Ovary (tissue), 9 donors: ENCODE measurements around the gene PER3. TPM values are rescaled to one million over a fixed set of nuclear protein-coding genes. Genes with fewer than 3 reads are reported as not detected.

Source experiments
- DNase-seq, 5 donors: peaks; one replicate each; pipeline ENCODE4 v3.0.0-alpha.2; 2019 to 2020
- H3K27ac ChIP-seq, 2 donors: fragments of 200-600 bp; one replicate each; pipeline versions ENCODE4 v1.5.1 to v1.8.0; 2019 to 2022
- H3K27me3 ChIP-seq: fragments of 200-600 bp; one replicate; pipeline ENCODE4 v1.8.0; 2022
- H3K36me3 ChIP-seq: fragments of 200-600 bp; sonication (generic); one replicate; pipeline ENCODE4 v1.5.1; 2019
- H3K4me1 ChIP-seq: one replicate; pipeline ENCODE4 v1.8.1; 2013; ENCODE audit warnings: mild to moderate bottlenecking, moderate library complexity; ENCODE audit not compliant: insufficient read depth
- H3K4me3 ChIP-seq: fragments of 200-600 bp; sonication (generic); one replicate; pipeline ENCODE4 v1.5.1; 2017
- H3K9me3 ChIP-seq, 2 donors: fragments of 200-600 bp in 1 of 2; sonication (generic) in 1 of 2; one replicate each; pipeline versions ENCODE4 v1.5.1 to v1.8.1; 2013 to 2019; ENCODE audit warnings: mild to moderate bottlenecking in 1 of 2, moderate library complexity in 1 of 2
- EP300 ChIP-seq: sonication (generic); formaldehyde crosslinking; IDR thresholded peaks from one replicate; pipeline ENCODE4 v1.6.1; 2017; ENCODE audit warnings: antibody characterized with exemption
- POLR2A ChIP-seq: fragments of 450-650 bp; IDR thresholded peaks from one replicate; pipeline ENCODE4 v1.6.1; 2017; ENCODE audit warnings: antibody characterized with exemption, mild to moderate bottlenecking, moderate library complexity
- WGBS, 3 donors: extraction: QIAGEN DNeasy Blood & Tissue Kit in 1 of 3; methylation state at CpG; one replicate each; pipeline versions ENCODE4 v1.1.5 to v1.1.7; 2013 to 2017; 5-methylcytosine and 5-hydroxymethylcytosine counted together
- intact Hi-C, 4 donors: fragments of 100-400 bp; cut with DNase I; formaldehyde crosslinking; loops; one replicate each; pipeline versions ENCODE4 v1.11.0 to v1.15.1; 2022 to 2023
- polyA plus RNA-seq, 2 donors: library from polyadenylated mRNA; stranded (reverse); fragments of 200-250 nt in 1 of 2; fragments of 350-450 nt in 1 of 2; fragmentation: Illumina TruSeq in 1 of 2; extraction: RNeasy Lipid Tissue Mini Kit (QIAGEN cat#74804) in 1 of 2; gene quantifications; one replicate each; pipeline ENCODE4 v1.2.3, GENCODE V29; 2013 to 2014
- total RNA-seq, 7 donors: library from RNA; depleted of rRNA in 2 of 7; stranded (reverse); fragments of >200 nt in 2 of 7; fragmentation: NEBNext Ultra II Directional in 3 of 7; extraction: Animal tissue kit (Norgen Biotek cat#: 25700) in 3 of 7; gene quantifications; one replicate each; pipeline versions ENCODE4 v1.1.0 to v1.2.4, GENCODE V29; 2016 to 2023
- TF ChIP-seq, protein P1 (sequence below), 3 donors: fragments of 450-650 bp in 2 of 3; fragments of 200-600 bp in 1 of 3; IDR thresholded peaks; one replicate each; pipeline versions ENCODE4 v1.5.1 to v1.8.0; 2016 to 2022; ENCODE audit warnings: antibody characterized with exemption in 3 of 3, mild to moderate bottlenecking in 1 of 3
- donor health status: DM: no; HTN: no; CAD: no; lungs with moderate emphysema.
- donor health status: DM: no; HTN: no; CAD: no.
- donor health status: Bipolar disorder and iron deficiency.
- donor health status: DM: yes; HTN: yes; CAD: no.
- donor health status: DM: no; HTN: no; CAD: no.
- donor health status: DM: yes; HTN: yes; CAD: no.

The PER3 gene
- total and polyA plus RNA-seq, 9 donors, result 11.9 to 49.8 (median 25.3) TPM

DNA sequence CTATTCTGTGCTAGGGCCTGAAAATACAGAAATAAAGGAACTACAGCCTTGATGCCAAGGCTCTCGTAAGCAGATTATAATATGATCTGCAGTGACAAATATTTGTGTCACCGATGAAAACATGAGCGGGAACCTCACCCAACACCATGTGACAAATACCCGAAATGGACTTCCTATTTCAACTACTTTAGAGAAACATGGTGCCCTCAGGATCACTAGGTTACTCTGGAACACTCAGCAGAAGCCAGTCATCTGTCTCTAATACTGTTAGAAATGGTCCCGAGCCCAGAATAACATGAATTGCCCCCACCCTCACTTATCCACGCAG is 13.5 kb upstream of the PER3 start:
- no peaks in the 10 kb centered on the region for H3K9me3 ChIP-seq
- 10 to 33% (median 16%) methylated on average over 6 of the region's 6 CpGs for WGBS, 3 donors
- peak overlapping the region; percentile 98 for H3K4me3 ChIP-seq
- H3K36me3 ChIP-seq, result no peaks in the 10 kb centered on the region
- no peak for TF ChIP-seq EP300
- TF ChIP-seq, protein P1, sequence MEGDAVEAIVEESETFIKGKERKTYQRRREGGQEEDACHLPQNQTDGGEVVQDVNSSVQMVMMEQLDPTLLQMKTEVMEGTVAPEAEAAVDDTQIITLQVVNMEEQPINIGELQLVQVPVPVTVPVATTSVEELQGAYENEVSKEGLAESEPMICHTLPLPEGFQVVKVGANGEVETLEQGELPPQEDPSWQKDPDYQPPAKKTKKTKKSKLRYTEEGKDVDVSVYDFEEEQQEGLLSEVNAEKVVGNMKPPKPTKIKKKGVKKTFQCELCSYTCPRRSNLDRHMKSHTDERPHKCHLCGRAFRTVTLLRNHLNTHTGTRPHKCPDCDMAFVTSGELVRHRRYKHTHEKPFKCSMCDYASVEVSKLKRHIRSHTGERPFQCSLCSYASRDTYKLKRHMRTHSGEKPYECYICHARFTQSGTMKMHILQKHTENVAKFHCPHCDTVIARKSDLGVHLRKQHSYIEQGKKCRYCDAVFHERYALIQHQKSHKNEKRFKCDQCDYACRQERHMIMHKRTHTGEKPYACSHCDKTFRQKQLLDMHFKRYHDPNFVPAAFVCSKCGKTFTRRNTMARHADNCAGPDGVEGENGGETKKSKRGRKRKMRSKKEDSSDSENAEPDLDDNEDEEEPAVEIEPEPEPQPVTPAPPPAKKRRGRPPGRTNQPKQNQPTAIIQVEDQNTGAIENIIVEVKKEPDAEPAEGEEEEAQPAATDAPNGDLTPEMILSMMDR (IDR thresholded peaks at IDR 0.05), result no peak
- TF ChIP-seq POLR2A, result no peak
- intact Hi-C loops, result no loop called here
- no peaks in the 10 kb centered on the region for H3K27me3 ChIP-seq
- H3K27ac ChIP-seq, result peak overlapping the region; percentile 59 to 73
- peaks cover 7% of the 10 kb centered on the region for H3K4me1 ChIP-seq
- no peak for DNase-seq

DNA sequence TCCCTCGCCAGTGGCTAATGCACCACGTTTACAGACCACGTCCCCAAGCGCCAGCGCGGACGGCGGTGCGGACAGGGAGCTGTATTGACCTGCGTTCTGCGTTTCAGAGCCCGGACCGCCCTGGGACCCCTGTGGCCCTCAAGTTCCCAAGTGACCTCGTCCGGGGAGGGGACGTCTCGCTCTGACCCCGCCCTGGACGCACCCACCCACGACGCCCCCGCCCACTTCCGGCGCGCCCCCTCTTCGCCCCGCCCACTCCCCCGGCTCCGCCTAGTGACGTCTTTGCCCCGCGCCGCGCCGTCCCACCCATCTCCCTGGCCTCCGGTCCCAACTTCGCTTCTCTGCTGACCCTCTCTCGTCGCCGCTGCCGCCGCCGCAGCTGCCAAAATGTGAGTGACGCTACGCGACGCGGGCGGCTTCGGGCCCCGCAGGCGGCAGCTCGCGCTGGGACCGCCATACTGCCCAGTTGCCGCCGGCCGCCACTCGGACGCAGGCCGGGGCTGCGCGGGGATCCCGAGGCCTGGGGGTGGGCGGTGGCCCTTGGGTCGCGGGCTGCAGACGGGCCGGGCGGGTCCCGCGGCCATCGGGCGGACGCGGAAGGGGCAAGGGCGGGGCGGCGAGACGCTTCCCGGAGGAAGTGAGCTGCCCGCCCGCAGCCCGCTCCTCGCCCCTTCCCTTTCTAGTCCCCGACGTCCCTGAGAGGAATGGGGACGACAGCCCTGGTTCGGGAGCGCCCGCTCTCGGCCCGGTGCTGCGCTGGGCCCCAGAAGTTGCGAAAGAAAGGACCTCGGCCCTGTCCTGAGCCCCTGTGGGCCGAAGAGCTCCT is 12.9 kb upstream of the PER3 start, which contains the start of gene VAMP3:
Gene VAMP3, plus strand, starts transcription at position 300 of the 826 bp plus-strand sequence. Its CDS starts 88 bp downstream, at position 388.
- Histone ChIP-seq H3K9me3 (no peaks in the 10 kb centered on the region), H3K27ac (peak within 1 kb of the TSS; percentile 59 to 73), H3K27me3 (no peaks in the 10 kb centered on the region), H3K4me1 (peaks cover 7% of the 10 kb centered on the region), H3K4me3 (peak within 1 kb of the TSS; percentile 98), H3K36me3 (no peaks in the 10 kb centered on the region)
- DNase-seq, result peak; percentile 81 to 92 (median 89)
- WGBS, 3 donors, result 0% methylated on average over 40 to 97 of the region's 97 CpGs
- intact Hi-C loops, result no loop called here
- TF ChIP-seq EP300, result no peak
- TF ChIP-seq, protein P1 (IDR thresholded peaks at IDR 0.05), result no peak
- peak; percentile 67 for TF ChIP-seq POLR2A

DNA sequence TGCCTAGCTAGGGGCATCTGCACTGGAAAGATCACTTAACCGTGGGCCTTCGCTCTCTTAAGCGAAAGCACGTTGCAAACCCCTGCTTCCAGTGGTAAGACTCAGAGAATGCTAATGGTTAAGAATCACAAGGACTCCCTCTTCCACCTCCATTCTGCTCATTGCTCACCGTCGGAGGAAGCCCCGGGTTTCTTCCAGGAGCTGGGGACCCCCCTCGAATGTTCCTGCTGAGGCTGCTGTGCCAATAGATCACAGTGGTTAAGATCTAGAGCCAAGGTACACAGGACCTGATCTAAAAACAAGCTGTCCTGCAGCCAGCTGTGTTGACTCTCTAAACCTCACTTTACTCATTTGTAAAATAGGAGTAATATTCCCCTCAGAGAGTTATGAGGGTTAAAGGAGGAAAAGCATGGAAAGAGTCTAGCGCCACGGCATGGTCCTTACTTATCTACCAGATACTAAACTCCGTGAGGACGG is 12.2 kb upstream of the PER3 start:
- Histone ChIP-seq H3K9me3 (no peaks in the 10 kb centered on the region), H3K27ac (peak overlapping the region; percentile 59 to 73), H3K36me3 (no peaks in the 10 kb centered on the region), H3K27me3 (no peaks in the 10 kb centered on the region), H3K4me1 (peaks cover 7% of the 10 kb centered on the region), H3K4me3 (peak overlapping the region; percentile 98)
- 12 to 18% (median 12%) methylated on average over 12 of the region's 12 CpGs for WGBS, 3 donors
- TF ChIP-seq EP300 (no peak), POLR2A (no peak)
- TF ChIP-seq, protein P1 (IDR thresholded peaks at IDR 0.05), result no peak
- intact Hi-C loops, result no loop called here
- DNase-seq, result no peak

DNA sequence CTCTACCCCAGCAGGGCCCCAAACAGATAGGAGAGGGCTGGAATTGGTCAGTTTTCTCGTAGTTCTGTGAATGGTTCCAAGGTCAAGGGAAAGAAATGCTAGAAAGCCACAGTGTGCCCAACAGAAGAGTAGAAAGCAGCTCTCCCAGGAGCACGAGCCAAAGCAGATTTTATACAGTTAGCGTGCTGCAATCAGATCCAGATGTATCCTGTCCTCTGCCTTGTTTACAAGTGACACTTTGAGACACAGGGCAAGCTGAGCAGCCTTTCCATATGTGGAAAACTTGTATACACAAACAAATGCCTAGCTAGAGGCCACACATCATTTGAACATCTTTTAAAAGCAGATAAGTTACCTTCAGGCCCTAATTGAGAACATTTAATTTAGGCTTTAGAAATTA is 6.5 kb upstream of the PER3 start:
- no peaks in the 10 kb centered on the region for H3K36me3 ChIP-seq
- H3K27ac ChIP-seq, result no peak overlapping the region
- H3K9me3 ChIP-seq, result no peaks in the 10 kb centered on the region
- WGBS, 3 donors, result 72 to 76% (median 75%) methylated on average over 3 of the region's 3 CpGs
- intact Hi-C loops, result no loop called here
- H3K4me3 ChIP-seq, result no peak overlapping the region
- H3K27me3 ChIP-seq, result no peaks in the 10 kb centered on the region
- TF ChIP-seq, protein P1 (IDR thresholded peaks at IDR 0.05), result no peak
- TF ChIP-seq EP300 (no peak), POLR2A (no peak)
- no peak for DNase-seq
- no peaks in the 10 kb centered on the region for H3K4me1 ChIP-seq
